GM19023 (cell line): ENCODE results near the gene OR8H1.

Source experiments
- ATAC-seq: cut with Tn5 transposase; IDR thresholded peaks from one replicate; pipeline ENCODE4 v1.9.1; 2021; ENCODE audit warnings: mild to moderate bottlenecking, moderate library complexity; ENCODE audit not compliant: unreplicated experiment

OR8H1 gene, protein sequence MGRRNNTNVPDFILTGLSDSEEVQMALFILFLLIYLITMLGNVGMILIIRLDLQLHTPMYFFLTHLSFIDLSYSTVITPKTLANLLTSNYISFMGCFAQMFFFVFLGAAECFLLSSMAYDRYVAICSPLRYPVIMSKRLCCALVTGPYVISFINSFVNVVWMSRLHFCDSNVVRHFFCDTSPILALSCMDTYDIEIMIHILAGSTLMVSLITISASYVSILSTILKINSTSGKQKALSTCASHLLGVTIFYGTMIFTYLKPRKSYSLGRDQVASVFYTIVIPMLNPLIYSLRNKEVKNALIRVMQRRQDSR

DNA sequence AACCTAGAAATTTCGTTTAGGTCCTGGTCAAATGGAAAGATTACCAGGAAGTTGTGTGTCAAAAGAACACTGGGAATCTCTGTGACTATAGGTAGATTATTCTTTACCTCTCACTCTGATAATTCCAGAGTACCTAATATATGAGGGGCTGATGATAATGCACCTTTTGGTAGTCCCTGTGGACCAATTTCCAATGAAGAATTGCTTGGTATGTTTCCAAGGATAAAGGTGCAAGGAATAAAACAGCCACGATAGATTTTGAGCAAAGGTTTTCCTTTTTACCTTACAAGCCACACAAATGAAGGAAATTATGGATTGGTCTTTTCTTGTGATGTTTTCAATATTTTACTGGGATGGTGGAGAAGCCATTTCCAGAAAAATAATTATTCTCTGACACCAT is at the start of gene OR8H1:
Gene OR8H1 (minus strand): TSS at position 101 of the 400 bp plus-strand sequence. CDS start 1,192 bp downstream, outside the sequence.
- no peak for ATAC-seq

DNA sequence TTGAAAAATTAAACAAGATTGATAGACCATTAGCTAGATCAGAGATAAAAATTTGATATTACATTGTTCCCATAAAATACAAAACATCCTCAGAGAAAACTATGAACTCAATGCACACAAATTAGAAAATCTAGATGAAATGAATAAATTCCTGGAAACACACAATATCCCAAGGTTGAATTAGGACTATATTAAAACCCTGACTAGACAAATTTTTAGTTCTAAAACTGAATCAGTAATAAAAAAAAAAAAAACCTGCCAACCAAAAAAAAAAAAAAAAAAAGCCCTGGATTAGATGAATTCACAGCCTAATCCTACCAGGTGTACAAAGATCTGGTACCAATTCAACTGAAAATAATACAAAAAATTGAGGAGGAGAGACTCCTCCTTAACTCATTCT is 48.2 kb upstream of the OR8H1 start:
- ATAC-seq, result no peak

DNA sequence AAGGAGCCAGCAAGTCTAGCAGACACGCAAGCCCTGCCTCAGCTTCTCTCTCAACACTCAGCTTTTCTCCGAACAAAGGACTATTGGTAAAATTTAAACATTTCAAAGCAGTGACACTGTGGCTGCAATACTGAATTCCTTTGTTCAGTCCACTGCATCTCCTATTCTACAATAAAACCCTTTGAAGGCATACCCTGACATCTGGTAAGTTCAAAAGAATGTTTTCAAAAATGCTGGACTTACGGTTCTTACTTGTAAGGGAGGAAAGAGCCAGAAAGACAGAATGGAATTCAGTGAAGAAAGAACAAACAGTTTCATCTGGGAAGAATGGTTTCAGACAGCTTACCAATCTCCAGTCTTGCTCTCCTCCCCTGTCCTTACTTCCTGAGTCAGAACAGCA is 41.1 kb upstream of the OR8H1 start:
- no peak for ATAC-seq

DNA sequence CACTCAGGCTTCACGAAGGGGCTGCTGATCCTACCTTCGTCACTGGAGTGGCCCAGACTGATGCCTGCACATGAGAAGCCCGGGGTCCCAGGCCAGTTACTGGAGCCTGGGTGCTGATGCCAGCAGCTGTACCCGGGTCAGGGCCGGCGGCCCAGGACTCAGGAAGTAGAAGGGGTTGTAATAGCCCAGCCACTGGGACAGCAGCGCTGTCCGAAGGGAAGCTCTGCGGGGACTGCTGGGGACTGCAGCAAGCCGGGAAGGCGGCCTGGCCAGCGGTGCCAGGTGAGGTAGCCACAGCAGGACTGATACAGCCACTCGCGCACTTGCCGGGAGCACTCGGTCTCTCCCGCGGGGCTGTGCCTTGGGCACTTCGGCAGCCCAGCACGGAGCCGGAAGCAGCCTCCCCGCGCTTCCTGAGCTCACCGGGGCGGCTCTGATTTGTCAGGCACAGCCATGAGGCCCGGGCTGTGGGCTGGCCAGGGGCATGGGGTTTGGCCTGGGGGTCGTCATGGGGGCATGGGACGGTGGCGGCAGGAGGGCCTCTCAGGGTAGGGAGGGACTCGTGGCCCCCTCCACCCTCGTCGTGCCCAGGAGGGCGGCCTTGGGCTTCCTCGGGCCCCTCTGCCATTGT is 39.9 kb upstream of the OR8H1 start:
- no peak for ATAC-seq

DNA sequence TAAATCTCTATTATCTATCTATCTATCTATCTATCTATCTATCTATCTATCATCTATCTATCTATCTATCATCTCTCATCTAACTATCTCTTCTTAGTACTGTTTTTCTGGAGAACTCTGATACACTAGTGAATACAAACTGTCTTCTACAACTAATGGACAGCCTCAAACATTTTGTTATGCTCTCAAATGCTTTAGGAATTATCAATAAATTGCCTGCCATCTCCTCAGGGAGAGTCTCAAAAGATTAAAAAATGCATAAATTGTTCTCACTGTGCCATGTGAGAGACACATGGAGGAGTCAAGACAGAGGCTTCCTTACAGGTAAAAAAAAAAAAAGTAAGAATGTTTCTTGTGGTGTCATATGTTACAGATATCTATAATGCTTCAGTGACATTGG is 22.8 kb upstream of the OR8H1 start, which contains the start of gene OR8K3:
Gene OR8K3 (plus strand): TSS at position 301 of the 400 bp plus-strand sequence. CDS start 3,163 bp downstream, outside the sequence.
- no peak for ATAC-seq

DNA sequence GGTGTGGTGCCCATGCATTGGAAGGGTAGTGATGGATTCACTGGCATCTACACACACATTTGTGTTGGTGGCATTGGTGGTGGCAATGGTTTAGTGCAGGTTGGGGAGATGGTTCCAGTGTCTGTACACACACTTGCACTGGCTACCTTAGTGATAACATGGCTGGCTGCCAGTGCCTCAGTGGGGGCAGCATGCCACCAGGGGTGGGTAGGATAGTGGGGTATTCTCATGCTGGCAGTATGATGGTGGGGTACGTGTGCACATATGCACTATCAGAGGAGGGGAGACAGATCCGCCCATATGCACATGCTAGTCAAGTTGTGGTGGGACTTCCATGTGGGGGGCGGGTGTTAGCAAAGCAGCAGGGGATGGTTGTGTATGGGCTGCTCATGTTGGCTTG is 15.8 kb upstream of the OR8H1 start:
- no peak for ATAC-seq

DNA sequence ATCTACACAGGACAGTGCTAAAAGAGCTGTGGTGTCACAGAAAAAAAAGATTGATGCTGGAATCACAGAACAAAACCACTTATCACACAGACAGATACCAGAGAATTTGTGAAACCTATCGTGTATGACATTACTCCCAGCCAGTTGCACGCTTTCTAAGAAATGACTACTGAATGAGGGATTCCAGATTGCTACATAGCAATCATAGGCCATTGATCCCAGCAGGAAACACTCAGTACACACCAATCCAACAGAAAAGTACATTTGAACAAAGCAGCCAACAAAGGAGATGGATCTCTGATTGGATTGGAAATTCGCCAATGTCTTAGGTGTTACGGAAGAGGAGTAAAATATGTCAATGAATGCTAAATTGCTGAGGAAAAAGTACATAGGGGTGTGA is 4.8 kb upstream of the OR8H1 start:
- no peak for ATAC-seq

DNA sequence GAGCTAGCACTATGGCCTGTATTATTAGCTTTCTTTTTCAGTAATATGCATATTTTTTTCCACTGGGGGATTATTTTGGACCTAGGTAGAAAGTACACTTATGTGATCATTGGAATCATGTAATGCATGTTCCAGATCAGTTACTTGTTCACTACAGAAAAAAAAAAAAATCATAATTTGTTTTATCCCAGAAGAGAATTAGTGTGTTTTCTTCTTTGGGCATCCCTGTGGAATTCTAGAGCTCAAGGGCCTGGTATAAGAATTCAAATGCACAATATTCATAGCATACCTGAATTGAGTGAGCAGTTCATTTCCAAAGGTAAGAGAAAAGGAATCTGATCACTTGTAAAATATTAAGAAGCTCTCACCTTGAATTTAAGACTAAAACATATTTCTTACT is 18.2 kb downstream of the OR8H1 start, which contains the start of gene OR5T1:
Gene OR5T1 (plus strand): TSS at position 301 of the 400 bp plus-strand sequence. CDS start 1,485 bp downstream, outside the sequence.
- no peak for ATAC-seq

DNA sequence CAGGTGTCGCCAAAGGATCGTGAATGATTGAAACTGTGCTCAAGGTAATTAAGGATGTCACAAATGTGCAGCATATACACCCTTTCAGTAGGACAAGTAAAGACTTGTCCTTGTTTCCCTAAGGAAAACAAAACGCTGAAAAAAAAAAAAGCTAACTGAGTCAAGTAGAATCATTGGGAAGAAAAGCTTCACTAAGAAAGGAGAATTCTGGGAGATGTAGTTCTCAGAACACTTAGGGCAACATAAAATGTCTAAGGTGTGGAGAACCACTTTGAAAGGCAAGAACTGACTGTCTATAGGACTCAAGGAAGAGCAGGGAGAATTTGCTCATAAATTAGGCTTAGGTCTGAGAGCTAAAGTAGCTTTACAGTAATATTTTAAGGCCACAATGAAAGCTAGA is 21.0 kb downstream of the OR8H1 start:
- no peak for ATAC-seq

DNA sequence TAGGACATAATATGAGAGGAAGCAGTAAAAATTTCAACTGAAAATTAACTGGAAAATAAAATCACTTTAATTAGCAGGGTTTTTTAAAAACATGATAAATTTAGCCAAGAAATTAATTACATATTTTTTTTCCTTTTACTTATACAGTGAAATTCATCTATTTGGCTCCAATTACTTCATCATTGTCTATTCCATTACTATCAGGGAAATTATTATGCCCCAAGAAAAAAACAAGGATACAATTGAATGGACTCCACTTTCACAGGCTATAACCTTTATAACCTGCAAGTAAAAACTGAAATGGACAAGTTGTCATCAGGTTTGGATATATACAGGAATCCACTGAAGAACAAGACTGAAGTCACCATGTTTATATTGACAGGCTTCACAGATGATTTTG is 40.1 kb downstream of the OR8H1 start, which contains the start of gene OR5T3:
Gene OR5T3 (plus strand): TSS at position 301 of the 400 bp plus-strand sequence. CDS start 0 bp downstream, at position 301.
- ATAC-seq, result no peak
